H1 (cell line): ENCODE data around the gene CYP26A1. TPM values are rescaled to one million over a fixed set of nuclear protein-coding genes. Genes with fewer than 3 reads are reported as not detected.

Source experiments
- CHD2 ChIP-seq: IDR thresholded peaks from 2 replicates; pipeline ENCODE4 v1.6.1; 2012; ENCODE audit warnings: low read length, improper control_type of control experiment
- FOSL1 ChIP-seq: IDR thresholded peaks from 2 replicates; pipeline ENCODE4 v1.6.1; 2011; ENCODE audit warnings: mild to moderate bottlenecking, low read depth, low read length, moderate library complexity; ENCODE audit not compliant: insufficient read depth
- JUND ChIP-seq: IDR thresholded peaks from 2 replicates; pipeline ENCODE4 v1.6.1; 2011; ENCODE audit warnings: mild to moderate bottlenecking, improper control_type of control experiment, low read length
- SIN3A ChIP-seq, 2 experiments: IDR thresholded peaks in 1 of 2; conservative IDR thresholded peaks in 1 of 2; 2 replicates each; pipeline ENCODE4 v1.6.1; 2011 to 2012; ENCODE audit warnings: low read length in 2 of 2, improper control_type of control experiment in 1 of 2, low read depth in 1 of 2, mild to moderate bottlenecking in 1 of 2
- polyA plus RNA-seq, 7 experiments: library from polyadenylated mRNA; depleted of rRNA in 3 of 7; stranded (reverse) in 5 of 7; unstranded in 2 of 7; fragments of >200 nt in 5 of 7; fragments of 200-250 nt in 2 of 7; gene quantifications; 1 replicate in 5 of 7; 2 replicates in 1 of 7; 4 replicates in 1 of 7; pipeline versions ENCODE4 v1.2.1 to v1.2.3, GENCODE V29; 2011 to 2013; ENCODE audit warnings: missing spikeins in 2 of 7, mixed read lengths in 2 of 7
- total RNA-seq: library from RNA; stranded (reverse); fragmentation: NEBNext Ultra II Directional; extraction: Animal tissue kit (Norgen Biotek cat#: 25700); gene quantifications from 2 replicates; pipeline ENCODE4 v1.2.1, GENCODE V29; 2021

The CYP26A1 gene
- total and polyA plus RNA-seq, 2 of the 8 experiments (the other 6 are each of a cell fraction or from before 2014, with no cell fraction given) = 5.0 to 9.1 TPM

GRCh38 chr10:93028883-93029282, 44.8 kb upstream of the CYP26A1 start (continued):
- TF ChIP-seq CHD2 = no peak
- TF ChIP-seq SIN3A (conservative IDR thresholded peaks at IDR 0.05 in 1 of 2, IDR thresholded peaks at IDR 0.05 in 1 of 2; ENCODE audit: low read depth in 1 of 2, low read length in 2 of 2) = no peak
- TF ChIP-seq FOSL1 = no peak
- TF ChIP-seq JUND = no peak
